Hepatocyte (in vitro differentiated cells): Measurements from ENCODE around the gene RDM1.

ENCODE experiments used
- CTCF ChIP-seq: fragments of 200-600 bp; sonication (generic); IDR thresholded peaks from 2 replicates; pipeline ENCODE4 v1.5.1; 2016; ENCODE audit warnings: antibody characterized with exemption, mild to moderate bottlenecking; ENCODE audit not compliant: poor library complexity
- EZH2 ChIP-seq: fragments of 200-600 bp; sonication (generic); IDR thresholded peaks from 2 replicates; pipeline ENCODE4 v1.6.1; 2016; ENCODE audit warnings: antibody characterized with exemption, mild to moderate bottlenecking, borderline replicate concordance

GRCh38 chr17:35927714-35928113, 2.9 kb downstream of the RDM1 start:
- TF ChIP-seq CTCF: no peak
- TF ChIP-seq EZH2: no peak
